Myocyte (in vitro differentiated cells): ENCODE data around the gene OR5B21. TPM values are rescaled to one million over a fixed set of nuclear protein-coding genes. Genes with fewer than 3 reads are reported as not detected.

Source experiments
- DNase-seq: peaks from one replicate; pipeline ENCODE4 v3.0.0-alpha.2; 2012; ENCODE audit warnings: low read depth
- polyA plus RNA-seq: library from polyadenylated mRNA; unstranded; fragments of >200 nt; gene quantifications from one replicate; pipeline ENCODE4 v1.2.1, GENCODE V29; 2012; ENCODE audit warnings: missing spikeins
- total RNA-seq: library from RNA; depleted of rRNA; stranded (reverse); fragments of >200 nt; gene quantifications from 2 replicates; pipeline ENCODE4 v1.2.3, GENCODE V29; 2014

The OR5B21 gene
- total RNA-seq, result not detected in 2 replicates
- not detected for polyA plus RNA-seq

DNA sequence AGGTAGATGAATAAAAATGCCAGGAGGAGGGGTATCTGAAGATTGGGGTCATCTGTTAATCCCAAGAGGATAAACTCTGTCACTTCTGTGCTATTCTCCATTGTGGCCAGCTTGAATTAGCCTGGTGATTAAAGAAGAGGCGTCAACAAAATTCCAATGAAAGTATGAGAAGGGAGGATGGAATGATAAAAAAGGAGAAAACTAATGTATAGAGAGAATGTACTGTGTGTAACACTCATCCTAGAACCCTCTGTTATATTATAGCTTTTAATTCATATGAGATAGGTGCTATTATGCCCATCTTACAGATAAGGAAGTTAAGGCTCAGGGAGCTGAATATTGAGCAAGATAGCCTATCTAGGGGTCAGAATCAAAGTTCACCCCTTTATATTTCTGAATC is at the start of gene OR5B21:
Gene OR5B21 (minus strand): TSS at position 101 of the 400 bp plus-strand sequence. CDS start 0 bp downstream, at position 101.
- DNase-seq, result no peak

DNA sequence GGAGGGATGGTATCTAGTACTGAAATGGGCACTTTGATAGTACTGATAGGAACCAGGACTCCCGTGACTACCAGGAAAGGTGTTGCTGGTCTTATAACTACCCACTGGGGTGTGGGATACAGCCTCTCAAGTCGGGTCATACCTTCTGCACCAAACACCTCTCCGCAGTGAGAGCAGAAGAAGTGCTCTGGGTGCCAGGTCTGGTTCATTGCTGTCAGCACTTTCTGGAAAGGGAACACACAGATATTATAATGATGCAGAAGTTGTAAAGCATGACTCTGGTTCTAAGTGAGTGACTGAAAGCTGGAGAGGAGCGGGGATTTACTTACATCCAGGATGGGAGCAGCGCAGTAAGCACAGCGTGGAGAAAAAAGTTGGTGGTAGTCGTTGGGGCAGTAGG is 41.7 kb upstream of the OR5B21 start:
- DNase-seq, result no peak

DNA sequence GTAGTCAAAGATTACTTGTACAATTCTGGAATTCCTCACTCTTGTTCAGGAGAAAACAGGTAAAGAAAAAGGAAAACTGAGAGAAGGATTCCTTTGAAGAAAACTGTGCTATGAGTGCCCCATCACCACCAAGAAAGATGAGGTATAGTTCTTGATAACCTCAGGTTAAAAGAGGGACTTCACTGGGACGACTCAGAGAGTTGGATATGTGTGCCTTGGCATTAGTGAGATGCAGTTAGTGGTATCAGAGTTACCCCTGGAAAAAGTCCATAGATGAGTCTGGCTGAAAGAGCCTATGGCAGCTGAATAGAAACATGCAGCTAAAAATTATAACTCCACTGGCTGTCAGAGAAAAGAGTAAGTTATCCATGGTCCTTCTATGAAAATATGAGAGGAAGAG is 38.9 kb upstream of the OR5B21 start:
- no peak for DNase-seq

DNA sequence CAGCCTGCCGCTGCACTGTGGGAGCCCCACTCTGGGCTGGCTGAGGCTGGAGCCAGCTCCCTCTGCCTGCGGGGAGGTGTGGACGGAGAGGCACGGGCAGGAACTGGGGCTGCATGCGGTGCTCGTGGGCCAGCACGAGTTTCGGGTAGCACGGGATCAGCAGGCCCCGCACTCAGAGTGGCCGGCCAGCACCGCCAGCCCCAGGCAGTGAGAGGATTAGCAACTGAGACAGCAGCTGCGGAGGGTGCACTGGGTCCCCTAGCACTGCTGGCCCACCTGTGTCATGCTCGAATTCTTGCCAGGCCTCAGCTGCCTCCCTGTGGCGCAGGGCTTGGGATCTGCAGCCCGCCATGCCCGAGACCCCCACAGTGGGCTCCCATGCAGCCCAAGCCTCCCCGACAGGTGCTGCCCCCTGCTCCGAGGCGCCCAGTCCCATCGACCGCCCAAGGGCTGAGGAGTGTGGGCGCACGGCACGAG is 24.0 kb upstream of the OR5B21 start:
- no peak for DNase-seq

DNA sequence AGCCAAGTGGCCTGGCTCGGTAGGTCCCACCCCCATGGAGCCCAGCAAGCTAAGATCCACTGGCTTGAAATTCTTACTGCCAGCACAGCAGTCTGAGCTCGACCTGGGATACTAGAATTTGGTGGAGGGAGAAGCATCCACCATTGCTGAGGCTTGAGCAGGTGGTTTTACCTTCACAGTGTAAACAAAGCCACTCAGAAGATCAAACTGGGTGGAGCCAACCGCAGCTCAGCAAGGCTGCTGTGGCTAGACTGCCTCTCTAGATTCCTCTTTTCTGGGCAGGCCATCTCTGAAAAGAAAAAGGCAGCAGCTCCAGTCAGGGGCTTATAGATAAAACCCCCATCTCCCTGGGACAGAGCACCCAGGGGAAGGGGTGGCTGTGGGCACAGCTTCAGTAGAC is 22.3 kb upstream of the OR5B21 start:
- DNase-seq, result no peak

DNA sequence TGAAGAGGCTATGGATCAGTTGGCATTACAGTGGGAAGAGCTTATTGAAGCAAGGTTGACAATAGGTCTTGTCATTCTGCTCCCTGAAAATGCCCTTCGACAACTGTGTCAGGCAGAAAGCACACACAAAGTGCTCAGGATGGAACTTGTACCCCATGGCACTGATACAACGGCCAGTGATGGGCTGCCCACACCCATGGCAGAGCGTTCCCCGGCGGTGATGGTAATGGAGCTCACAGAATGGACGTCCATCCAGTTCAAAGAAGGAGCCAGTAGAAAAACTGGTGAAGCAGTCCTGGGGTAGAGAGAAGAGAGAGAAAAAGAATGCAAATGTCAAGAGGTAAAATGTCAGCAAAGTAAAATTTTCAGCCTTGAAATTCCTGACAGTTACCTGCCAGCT is 19.5 kb upstream of the OR5B21 start:
- no peak for DNase-seq

DNA sequence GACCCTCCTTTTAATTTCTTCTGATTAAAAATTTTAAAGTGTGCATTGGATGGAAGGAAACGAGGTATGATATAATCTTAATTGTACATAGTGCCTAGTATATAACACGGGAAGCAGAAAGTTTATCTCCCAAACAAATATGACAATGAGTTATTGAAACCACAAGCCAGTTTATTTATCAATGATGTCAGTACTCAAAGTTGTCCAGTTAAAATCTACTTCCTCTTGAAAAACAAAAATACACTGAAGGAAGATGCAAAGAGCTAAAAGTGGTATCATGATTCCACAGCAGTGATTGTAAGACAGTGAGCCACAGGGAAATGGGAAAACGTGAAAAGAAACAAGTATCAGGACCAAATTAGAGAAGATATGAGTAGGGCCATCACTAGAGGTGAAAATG is 18.8 kb upstream of the OR5B21 start:
- DNase-seq, result no peak

DNA sequence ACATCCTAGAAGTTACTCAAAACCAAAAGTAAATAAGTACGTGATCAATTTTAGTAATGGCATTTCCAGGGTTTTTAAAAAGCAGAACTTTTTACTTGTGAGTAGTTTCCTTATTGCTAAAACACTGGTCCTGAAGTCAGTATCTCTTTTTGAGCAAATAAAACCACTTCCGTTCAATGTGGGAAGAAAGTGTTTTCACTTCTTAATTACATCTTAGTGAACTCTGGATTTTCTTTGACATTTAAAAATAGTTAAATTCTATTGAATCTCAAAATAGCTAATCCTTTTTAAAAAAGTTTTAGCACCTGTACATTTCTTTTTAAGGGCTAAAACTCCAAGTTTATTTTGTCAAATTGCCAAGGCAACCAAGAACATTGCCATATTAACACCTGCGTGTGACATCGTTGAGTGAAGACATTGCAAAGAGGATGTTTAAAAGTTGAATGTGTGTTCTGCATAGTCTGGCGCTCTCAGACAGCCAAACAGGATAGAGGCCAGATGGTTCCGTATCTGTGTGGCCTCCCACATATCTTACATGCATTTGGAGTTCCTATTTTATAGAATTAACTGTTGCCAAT is 17.2 kb upstream of the OR5B21 start:
- no peak for DNase-seq

DNA sequence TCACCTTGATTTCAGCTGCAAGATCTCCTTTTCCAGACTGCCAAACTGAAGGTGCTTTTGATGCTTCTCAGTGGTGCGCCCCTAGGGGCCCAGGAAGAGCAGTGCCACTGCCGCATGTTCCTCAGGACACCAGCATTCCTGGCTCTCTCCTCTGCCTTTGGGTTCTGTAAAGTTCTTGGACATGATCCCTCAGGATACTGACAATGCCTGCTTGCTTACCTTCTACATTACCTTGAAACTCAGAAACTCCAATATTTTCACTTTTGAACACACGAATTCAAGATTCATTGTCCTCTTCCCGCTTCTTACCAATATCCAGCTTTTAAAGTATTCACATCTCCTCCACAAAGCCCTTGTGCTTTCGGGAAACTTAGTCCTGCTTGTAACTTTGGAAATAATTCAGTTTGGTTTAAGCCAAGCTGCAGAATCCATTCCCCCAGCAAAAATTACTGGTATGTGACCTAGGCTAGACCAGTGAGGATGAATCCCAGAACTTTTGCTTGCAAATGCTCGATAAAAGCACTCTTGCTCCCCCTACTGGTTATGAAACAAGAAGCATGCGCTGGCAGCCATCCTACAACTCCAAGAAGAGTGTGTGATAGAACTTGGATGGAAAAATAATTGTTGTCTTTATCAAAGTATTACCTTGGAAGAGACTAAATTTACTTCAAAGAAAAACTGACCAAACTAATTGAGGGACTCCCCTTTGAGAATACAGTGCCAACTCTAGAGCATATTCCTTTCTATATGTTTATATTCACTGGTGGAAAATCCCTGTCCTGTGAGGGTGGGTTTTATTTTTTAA is 16.5 kb upstream of the OR5B21 start:
- peak; percentile 82 for DNase-seq

DNA sequence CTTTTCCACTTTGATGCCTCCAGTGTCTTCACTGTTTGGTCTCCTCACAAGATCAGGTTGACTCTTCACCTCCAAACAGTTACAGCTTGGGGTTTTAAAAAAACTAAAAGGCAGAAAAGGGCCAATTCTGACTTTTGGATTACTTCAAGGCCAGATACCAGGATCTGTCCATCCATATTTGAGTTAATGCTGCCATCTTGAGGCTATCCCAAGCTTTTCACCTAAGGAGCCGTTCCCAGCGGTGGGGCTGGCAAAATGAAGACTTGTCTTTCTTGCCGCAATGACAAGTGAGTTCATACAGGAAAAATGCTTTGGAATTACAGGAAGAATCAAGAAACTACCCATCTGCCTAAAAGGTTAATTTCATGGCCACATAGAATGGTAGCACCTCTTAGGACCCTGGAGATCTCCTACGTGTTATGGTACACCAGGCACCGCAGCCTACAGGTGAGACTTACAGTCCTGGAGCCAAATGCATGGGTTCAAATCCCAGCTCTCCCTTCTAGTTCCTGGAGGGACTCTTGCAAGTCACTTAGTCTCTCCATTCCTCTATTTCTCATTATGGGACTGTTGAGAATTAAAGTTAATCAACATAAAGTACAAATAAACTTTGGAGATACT is 6.0 kb upstream of the OR5B21 start:
- peak; percentile 71 for DNase-seq

DNA sequence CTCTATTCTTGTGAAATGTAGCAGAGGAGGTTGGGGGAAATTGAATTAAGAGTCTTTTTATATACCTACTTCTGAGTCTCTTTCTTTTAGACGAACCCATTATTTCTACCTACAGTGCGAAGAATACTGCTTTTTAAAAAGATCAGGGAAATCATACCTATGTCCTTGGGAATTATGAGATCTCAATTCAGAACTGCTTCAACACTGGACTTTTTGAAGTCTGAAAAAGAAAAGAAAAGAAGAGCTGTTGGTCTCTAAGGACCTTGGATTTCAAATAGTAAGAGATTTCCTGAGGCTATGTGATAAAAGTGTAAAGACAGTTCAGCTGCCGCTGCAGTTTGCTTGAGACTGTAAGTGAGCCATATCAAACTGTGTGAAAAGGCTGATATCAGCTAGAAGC is 3.7 kb upstream of the OR5B21 start:
- DNase-seq, result no peak

DNA sequence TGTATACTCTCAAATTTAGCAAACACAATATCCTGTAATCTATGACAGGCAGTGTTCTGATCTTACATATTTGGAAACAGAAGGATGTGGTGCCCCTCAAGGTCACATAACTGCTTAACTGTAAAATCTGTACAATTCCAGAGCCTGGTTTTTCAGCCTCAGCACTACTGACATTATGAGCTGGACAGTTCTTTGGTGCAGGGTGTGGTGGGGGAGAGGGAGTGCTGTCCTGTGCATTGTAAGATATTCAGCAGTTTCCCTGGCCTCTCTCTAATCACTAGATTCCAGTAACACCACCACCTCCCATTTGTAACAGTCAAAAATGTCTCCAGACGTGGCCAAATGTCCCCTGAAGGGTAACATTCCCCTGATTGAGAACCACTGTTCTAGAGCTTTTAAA is 1.8 kb upstream of the OR5B21 start:
- no peak for DNase-seq

DNA sequence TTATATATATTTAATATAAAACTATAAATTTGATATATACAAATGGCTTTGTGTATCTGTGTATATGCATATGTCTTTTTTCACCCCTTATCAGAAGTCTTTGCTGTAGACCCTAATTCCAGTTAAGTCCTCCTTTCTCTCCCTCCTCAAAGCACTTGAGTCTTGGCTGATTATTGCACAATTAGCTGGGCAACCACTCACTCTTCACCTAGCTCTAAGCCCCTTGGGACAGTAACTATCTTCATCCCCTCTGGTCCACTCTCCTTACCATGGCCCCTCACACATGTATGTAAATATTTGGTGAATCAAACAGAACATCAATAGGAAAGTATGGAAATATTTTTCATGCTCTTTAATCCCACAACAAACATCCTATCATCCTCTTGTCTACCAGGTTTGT is 909 bp upstream of the OR5B21 start:
- DNase-seq, result no peak

DNA sequence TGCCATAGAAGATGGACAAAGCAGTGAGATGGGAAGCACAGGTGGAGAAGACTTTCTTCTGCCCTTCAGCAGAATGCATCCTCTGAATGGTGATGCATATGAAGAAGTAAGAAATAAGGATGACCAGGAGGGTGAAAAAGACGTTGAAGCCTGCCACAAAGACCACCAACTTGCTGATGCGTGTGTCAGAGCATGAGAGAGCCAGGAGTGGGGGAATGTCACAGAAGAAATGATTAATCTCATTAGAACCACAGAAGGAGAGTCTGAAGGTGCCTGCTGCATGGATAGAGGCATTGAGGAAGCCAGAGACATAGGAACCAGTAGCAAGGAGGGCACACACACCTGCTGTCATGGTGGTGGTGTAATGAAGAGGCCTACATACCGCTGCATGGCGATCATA is 550 bp downstream of the OR5B21 start:
- no peak for DNase-seq

DNA sequence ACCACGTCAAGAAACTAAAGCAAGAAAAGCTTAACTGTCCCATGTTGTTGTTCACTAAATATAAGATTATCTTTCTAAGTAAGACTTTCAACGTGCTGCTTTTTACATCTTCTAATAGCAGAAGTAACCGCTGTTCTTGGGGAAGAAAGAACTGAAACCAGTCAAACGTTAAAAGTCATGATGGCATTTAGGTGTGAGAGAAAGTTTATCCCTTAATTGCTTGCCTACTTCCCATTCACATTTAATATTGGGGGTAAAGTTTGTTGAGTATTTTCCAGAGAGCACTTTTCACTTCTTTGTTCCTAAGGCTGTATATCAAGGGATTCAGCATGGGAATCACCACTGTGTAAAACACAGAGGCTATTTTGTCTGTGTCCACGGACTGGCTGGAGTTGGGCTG is 970 bp downstream of the OR5B21 start:
- DNase-seq, result no peak

DNA sequence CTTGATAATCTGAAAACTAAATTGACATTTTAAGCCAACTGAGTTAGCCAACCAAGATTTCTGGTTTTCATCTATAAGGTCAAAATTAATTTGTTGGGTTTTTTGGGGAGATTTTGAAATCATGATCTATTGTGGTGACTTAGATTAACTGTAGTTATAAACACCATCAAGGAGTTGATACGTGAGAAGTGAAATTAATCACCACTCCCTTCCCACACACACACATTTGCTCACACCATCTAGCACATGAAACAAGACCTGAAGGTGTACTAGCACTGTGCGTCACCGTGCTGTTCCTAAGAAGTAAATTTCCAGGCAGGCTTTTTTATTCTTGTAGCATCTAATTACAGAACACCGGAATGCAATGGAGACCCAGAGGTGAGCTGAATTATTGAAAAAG is 2.1 kb downstream of the OR5B21 start:
- no peak for DNase-seq

DNA sequence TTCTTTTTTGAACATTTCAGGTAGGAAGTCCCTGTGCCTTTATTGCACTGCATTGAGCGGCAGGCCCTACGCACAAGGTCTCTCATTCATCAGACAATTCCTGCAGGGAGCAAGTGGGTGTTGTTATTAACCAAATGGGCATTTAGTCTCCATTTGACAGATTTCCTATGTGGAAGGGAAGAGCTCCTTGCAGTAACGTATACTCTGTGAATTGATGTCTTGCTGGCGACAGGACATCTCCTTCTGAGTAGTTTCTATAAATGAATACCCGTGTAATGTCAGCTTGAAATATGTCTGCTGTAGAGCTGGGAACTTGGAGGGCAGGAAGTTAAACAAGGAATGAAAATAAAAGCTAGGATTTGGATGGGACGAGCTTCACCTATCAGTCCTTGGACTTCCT is 3.7 kb downstream of the OR5B21 start:
- DNase-seq, result no peak

DNA sequence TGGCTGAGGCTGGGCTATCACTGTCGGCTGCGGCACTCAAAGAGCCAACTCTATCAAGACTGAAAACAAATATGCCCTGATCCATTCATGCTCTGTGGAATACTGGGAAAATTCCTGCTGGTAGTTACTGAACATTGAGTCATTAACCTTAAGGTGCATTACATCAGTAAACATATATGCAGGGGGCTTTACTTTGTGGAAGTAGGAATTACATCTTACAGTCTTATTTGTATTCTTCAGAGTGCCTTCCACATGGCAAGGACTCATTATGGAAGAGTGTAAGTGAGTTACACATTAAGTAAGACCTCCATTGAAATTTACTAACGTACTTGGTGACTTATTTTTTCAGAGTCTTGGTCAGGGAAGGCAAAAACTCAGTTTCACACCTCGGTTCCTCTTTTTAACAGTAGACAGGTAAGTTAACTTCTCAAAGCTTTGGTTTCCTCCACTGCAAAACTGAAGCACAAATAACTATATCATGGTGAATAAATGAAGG is 4.5 kb downstream of the OR5B21 start:
- DNase-seq, result no peak

DNA sequence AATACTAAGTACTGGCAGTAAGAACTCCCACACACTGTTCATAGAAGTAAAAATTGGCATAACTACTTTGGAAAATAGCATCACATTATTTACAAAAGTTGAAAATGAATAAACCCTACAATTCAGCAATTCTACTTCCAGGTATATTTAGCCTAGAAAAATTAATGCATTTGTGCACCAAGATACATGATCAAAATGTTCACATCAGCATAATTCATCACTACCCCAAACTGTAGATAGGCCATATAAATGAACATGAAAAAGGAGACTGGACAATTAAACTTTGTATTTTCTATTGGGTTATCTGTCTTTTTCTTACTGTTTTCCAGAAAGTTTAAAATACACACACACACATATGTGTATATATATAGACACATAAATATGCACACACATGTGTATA is 5.9 kb downstream of the OR5B21 start:
- no peak for DNase-seq

DNA sequence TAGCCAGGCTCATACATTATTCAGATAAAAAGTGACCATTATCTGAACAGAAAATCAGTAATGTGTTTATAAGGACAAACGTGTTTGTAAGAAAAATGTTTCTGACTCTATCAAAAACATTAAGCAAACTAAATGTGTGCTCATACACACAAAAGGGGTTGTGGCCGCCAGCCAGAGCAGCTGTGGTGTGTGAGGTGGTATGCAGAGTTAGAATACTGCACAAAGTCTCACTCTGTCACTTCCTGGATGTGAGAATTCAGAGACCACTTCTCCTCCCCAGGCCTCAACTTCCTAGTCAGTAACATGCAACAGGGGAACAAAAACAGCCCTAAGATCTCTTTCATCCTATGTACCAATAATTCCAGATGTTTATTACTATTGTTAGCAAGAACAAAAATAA is 9.4 kb downstream of the OR5B21 start:
- DNase-seq, result no peak

DNA sequence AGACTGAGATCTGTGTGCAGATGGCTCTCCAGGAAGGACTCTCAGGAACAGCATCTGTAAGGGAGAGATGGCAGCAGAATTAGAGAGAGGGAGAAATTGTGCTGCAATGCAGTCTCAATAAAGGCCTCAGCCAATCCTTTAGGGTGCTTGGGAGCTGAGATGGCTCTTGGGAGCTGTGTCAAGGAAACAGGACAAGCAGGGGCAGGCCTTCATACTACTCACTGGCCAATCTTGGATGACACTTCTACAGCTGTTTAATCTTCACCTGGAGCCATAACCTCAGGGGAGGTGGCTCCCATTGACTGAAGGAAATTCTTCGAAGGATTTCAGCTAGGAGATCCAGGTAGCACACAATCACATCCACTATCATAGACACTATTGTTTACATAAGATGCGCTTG is 10.0 kb downstream of the OR5B21 start:
- no peak for DNase-seq

DNA sequence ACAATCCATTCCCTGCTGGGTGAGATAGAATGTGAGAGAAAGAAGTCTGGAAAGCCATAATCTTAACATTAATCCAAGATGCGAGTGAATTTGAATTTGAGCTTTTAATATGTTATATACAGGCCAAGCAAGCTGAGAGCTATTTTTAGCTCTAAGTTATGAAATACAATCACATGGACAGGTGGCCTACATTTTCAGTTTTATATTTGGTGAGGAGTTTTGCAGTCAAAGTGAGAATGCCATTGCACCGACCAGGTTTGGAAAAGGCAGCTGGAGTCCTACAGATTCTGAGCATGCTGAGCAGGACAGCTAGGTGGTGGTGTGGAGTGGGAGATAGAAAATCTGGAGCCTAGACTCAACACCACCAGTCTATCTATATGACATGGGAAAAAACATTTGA is 12.0 kb downstream of the OR5B21 start:
- peak; percentile 29 for DNase-seq
